SKM-1 treated with dmso at 0.1 percent for 144 hours (cell line): ENCODE results near the gene SIRT7.
"Not testable (repeated sequence)": the region's sequence is repeated elsewhere in the genome, so short reads cannot be mapped to it uniquely, and the experiment has no call there.

Experiments
- DNase-seq: peaks from one replicate; lab custom pipeline; 2025; ENCODE audit not compliant: unreplicated experiment; lab: John Stamatoyannopoulos, UW

The SIRT7 gene

DNA sequence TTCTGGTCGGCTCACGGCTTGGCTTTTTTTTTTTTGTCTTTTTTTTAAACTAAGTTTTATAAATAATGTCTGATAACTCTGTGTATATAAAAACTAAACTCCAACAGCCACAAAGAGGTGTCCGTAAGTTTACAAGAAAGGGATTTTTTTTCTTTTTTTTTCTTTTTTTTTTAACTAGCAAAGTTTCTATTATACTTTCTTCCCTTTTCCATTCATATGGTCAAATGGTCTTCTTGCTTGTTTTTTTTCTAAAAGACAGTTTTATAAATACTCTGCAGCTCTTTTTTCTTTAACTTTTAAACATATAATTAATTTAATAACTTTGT is 3.5 kb upstream of the SIRT7 start:
- no peak for DNase-seq

DNA sequence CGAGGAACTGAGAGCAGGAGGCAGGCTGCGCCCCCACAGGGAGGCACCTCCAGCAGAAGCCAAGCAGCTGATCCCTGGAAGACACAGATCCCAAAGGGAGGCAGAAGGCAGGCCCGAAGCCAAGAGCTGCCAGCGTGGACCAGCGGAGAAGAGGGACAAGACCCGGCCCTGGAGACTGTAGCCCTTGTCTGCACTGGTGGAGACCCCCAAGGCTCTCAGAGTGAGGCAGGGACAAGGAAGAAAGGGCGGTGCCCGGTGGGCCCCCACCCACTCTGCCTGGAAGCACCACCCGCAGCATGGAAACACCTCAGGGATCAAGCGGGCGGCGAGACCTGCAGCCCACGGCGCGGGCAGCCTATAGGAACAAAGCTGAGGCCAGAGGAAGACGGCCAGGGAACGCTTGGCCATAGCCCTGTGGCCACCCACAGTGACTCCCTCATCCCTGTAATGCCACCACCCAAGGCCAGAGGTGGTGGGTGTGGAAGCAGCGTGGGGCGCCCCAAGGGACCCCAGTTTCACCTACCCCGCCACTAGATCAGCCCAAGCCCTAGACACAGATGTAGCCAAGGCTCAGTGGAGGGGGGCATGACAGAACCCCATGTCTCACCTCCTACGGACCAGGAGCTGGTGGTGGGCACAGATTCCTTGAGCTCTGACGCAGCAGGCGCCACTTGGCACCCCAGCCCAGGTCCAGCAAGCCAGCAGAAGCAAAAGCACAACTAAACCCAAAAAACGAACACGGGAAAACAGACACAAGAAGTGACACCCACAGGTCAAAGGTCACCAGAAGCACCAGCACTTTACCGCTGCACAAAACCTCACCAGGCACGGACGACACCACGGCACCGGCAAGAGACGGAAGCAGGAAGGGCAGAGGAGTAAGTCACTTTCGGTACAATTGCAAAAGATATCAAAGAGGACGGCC is 2.9 kb upstream of the SIRT7 start:
- no peak for DNase-seq

DNA sequence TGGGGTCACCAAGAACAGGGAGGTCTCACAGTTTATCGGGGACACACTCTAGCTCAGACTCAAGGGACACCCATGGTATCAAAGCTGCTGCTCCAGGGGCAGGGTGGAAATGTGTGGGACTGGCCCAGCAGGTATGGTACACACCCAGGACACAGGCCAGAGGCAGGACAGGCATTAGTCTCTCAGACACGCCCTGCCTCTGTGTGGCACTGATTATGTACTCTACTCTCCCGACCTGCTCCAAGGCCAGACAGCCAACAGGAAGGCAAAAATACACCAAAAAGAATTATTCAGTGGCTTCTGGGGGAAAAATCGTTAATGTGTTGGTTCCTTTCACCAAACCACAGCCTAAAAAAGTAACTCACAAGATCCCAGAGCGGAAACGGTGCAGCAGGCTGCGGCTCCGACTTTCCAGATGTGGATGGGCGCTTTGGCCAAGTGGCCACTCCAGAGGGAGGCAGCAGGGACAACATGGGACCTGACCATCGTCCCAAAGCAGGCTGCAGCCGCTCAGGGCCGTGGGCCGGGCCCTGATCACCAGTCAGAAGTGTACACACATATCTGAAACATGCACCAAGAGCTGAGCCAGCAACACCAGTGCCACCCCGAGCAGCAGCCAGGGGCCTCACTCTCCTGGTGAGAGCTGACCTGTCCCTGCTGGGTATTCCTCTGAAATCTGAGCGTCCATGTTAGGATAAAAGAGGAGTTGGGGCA is 1.0 kb upstream of the SIRT7 start:
- DNase-seq: no peak

DNA sequence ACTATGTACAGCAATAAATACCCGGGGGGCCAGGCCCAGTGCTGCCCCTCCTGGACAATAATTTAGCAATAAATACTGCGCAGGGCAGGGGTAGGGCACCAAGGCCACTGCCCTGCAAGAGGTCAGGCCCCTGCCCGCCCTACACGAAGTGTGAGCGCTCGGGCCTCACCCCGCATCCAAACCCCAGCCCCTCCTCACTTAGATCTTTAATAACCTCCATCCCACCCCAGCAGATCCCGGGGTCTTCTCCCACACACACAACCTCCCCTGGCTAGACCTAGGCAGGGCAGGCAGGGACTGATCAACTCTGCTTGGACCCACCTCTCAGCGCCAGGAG is 325 bp upstream of the SIRT7 start:
- DNase-seq: not testable (repeated sequence)

DNA sequence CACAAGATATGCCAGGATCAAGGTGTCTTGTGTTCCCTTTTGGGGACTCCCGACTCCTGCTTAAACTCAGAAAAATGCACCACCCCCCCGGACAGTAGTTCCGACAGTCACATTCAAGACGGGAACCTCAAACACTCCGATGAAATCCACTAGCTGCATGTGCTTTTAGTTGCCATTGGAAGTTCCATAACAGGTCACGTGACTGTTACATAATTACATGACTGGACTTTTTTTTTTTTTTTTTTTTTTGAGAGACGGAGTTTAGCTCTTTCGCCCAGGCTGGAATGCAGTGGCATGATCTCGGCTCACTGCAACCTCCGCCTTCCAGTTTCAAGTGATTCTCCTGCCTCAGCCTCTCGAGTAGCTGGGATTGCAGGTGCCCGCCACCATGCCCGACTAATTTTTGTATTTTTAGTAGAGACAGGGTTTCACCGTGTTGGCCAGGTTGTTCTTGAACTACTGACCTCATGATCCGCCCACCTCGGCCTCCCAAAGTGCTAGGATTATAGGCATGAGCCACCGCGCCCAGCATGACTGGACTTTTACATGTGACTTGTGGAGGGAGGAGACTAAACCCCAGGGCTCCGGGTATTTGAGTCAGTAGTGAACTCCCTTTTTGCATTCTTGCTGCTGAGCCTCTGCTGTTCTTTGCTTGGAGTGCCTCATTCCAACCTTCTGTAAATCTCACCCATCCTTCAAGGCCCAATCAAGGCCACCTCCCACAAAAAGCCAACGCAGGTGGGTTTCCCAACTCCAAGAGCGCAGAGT is 1.6 kb downstream of the SIRT7 start:
- no peak for DNase-seq

DNA sequence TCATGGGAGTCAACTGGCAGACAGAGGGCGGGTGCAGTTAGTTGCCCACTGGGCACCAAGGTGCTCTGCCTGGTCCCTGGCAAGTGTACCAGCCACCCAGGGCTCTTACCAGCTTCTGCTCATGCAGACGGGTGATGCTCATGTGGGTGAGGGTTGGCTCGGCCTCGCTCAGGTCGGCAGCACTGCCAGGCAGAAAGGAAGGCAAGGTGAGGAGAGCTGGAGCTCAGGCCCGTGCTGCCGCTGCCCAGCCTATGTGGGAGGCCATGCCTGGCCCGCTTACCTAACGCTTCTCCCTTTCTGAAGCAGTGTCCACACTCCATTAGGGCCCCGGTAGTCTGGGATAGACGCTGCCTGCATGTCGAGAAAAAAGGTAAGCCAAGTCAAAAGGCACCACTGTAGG is 2.6 kb downstream of the SIRT7 start:
- no peak for DNase-seq

DNA sequence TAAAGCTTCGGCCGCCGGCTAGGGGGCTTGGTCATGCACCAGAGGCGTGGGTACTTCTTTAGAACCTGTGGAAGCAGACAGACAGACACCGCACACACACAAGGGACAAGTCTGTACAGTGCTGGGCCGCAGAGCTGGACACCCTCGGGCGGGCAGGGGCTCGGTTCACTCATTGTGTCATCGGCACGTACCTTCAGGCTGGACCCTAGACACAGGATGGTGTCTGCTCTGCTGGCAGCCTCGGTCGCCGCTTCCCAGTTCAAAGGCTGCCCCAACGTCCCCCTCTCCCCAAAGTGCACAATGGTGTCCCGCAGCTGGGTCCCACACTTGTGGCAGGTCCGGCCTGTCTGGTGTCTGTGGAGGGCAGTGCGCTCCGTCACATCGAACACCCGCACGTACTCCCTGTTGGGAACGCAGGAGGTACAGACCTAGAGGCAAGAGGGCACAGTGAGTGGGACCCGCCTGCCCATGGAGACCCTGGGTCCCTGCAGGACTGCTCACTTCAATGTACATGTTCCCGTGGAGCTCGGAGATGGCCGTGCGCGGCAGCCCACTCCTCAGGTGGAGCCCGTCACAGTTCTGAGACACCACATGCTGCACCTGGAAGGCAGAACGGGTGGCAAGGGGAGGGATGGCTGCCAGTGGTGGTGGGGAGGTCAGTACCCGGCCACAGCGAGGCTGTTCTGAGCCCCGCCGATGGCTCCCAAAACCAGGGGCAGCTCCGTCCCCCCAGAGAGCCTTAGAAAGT is 3.7 kb downstream of the SIRT7 start:
- DNase-seq: no peak

DNA sequence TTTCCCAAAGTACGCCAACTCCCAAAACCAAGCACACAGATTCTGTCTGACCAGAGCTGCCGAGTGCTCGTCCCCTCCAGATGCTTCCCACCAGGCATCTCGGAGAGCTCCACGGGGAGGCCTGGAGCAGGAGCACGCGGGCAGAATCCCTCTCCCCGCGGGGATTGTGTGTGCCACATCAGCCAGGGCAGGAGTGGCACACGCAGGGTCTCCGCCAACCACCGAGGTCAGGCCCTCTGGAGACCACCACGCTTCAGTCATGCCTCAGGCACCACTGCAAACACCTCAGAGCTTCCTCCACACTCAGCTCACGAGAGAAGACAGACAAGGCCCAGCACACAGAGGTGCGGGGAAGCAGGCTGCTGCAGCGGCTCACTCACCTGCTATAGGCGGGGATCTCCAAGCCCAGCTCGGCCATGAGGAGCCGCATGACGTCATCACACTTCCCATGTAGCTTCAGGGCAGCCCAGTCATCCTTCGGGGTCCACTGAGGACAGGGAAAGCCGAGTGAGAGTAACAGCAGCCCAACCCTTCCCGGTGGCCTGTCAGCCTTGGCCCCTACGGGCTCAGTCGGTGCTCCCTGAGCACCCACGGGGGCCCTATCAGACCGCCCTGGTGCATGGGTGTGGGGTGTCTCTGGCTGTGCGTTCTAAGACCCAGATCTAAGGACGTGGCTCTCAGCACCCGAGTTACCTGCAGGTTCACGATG is 4.4 kb downstream of the SIRT7 start:
- DNase-seq: no peak

DNA sequence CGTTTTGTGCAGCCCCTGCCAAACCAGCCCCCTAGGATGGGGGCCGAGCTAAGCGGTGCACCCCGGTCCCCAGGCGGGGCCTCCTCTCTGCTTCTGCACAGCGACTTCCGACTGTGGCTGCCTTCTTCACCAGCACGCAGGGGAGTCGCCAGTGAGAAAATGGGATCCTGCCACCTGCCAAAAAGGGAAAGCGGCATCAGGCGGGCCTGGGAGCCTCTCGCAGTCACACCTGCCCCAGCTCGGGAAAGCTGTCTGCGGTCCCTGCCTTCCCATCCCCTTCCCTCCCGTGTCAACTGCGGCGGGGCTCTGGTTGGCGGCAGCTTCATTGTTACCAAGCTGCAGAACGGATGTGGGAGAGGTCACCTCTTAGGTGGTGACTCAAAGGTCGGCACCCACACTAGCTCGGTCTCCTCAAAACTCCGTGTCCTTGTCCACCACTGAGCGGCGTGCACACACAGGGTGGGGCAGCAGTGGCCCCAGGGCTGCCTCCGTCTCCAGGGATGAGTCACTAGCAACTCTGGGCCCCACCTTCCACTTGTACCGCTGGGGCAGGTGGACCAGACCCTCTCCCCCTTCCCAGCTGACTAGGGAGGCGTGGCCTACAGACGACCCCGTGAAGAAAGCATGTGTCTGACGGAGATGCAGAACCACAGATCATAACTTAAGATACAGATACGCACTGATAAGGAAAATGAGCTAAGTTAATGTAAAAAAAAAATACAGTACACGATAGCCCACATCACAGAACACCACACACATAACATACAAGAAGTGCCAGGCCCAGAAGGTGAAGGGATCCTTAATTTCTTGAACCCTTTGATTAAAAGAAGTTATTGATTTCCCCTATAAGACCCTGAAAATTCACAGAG is 5.3 kb downstream of the SIRT7 start:
- DNase-seq: no peak

DNA sequence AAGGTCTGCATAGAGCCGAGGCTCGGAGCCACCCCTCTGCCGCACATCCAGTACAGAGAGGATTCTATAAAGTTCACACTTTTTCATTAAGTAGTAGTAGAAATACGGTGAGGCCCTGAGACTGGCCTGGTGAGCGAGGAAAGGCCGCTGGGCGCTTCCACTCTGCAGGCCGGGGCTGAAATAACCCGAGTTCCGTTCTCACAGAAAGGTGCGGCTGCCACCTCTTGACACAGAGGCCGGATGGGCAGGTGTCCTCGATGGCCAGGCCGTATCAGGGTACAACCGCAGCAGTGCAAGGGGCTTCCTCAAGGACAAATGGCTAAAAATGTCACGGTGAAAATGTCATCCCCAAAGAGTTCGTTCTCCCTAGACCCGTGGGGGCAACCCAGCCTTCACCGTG is 6.0 kb downstream of the SIRT7 start:
- no peak for DNase-seq

DNA sequence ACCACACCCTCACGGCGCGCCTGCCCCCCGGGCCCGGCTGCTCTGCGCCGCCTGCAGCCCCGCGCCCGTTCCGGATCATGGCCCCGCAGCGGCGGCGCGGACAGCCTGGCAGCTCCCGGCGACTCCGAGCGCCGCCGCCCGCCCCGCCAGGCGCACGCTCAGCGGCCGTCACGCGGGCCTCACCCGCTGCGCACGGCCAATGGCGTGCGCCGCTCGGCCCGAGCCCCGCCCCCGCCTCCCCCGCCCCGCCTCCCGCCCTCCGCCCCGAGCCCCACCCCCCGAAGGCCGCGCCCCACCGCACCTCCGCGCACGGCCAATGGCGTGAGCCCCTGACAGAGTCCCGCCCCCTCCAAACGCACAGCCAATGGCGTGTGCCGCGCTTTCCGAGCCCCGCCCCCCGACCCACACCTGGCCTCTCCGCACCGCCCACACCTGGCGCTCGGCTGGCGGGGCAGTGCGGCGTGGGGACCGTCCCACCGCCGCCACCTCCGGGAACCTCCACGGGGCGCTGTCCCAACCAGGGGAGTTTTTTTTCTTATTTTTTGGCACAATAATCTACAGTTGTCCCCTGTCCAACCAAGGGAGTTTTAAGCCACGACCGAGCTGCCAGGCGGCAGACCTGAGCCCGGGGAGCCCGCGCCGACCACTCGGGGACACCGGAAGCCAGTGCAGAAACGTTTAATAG is 6.6 kb downstream of the SIRT7 start, which contains the start of gene PCYT2:
Gene PCYT2, minus strand, starts transcription at position 123 of the 685 bp plus-strand sequence. Its CDS starts 44 bp downstream, at position 79.
- DNase-seq: peak; percentile 69

DNA sequence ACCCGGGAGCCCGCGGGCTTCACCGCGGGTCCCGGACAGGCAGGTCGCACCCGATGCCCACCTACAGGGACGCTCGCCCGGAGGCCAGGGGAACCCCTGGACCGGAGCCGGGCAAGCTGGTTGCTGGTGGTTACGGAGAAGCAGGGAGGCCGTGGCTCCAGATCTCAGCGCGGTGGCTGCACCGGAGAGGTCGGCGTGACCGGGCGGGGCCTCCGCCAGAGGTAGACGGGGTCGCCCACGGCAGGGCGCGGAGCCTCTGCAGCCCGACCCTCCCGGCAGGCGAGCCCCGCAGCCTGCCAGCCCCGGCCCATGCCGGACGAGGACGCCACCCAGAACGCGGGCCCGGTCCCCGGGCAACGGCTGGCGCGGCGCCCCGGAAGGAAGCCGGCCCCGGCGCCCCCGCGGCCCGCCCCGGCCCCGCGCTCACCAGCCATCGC is 7.1 kb downstream of the SIRT7 start:
- no peak for DNase-seq

DNA sequence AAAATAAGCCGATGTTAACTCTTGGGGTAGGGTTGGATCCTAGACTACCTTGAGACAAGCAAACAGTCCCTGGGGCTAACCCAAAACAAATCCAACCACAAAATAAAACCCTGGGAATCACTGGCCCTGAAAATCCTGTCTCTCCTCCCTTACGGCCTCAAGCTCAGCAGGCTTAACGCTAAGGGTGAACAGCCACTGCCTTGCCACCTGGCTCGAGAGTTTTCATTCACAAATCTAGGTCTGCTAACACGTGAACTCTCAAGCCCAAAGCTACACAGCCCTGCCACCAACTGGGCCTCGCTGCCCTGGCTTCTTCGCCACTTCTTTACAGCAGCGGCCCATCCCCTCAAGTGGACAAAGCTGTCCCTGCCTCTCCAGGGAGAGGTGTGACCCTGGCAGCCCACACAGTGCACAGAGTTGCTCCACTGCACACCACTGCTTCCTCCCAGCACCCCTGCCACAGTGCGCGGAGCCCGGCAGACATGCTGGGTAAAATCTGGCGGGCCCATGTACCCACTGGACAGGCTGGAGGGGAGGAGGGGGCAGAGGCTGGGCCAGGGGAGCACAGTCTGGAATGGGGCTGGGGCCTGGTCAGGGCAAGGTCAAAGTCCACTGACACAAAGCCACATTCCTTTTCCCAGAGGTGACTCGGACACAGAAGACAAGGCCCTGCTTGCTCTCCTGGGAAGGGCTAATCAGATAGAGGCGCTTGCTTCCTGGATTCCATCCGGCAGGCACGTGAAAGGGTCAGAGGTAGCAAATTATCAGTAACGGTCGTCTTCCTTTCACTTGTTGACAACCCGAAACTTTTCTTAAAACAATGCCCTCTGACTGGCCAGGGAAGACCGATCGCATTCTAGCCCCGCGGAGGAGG is 7.8 kb downstream of the SIRT7 start:
- no peak for DNase-seq

DNA sequence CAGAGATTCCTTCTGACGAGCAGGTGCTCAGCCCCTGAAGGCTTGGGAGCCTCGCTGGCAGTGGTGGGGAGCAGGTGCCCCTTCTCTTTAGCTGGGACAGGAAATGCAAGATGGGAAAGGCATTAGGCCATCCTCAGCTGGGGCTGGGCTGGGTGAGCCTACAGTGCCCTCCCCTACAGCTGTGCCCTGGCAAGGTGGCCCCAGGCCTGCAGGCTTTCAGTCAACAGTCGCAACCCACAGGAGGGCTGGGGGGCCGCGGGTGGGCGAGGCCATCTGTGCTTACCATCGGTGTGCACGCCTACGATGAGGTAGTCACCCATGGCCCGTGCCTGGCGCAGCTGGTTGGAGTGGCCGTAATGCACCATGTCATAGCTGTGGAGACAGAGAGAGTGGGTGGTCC is 8.7 kb downstream of the SIRT7 start:
- DNase-seq: no peak

DNA sequence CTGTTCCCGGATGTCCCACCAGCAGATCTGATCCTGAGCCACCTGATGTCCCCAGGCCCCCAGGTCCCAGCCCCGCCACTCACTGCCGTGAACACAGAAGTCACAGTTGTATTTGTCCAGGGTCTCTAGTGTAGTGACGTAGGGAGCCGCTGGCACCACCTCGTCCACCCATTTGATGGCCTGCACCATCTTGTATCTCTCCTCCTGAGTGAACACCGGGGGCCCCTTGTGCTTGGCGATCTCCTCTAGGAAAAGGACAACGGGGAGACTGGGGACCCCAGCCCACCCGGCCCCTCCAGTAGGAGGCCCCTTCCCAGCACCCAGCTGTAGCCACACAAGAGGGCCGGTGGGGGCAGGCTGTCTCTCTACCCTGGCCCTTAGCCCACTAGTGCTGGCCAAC is 9.2 kb downstream of the SIRT7 start:
- no peak for DNase-seq

DNA sequence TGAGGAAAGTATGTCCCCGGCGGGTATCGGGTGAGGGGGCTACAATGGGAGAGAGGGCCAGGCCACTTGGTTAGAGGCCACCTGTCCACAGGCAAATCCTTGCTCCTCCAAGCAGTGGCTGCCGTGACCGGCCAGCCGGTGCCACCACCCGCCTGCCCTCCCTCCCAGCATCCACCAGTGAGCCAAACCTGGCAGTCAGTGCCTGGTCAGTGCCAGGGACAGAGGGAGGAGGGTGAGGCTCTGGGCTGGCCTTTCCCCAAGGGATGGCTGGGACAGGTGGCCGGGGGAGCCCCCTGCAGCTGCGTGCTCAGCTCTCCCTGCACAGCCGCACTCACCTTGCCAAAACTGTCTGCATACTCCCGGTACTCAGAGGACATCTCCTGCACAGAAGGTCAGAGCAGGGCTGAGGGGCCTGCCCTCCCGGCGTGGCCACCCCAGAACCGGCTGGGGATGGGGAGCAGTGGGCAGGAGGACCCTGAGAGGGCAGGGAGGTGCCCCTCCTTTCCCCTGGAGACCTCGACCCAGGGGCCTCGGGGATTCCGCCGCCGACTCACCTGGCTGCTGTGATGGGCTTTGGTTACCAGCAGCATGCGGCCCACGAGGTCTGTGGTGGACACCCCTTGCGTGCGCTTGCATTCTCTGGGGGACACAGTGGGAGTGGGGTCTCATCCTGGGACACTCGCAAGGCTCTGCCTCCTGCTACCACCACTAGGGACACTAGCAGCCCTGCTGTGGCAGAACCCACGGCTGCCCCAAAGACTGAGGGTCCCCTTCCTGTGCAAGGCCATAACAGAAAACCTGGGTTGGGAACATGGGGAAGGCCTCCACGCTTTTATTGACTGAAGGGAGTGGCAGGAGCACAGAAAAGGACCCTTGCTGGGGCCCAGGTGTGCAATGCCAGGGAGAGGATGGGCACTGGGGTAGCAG is 10.5 kb downstream of the SIRT7 start:
- DNase-seq: no peak
